Measurements from ENCODE around the gene TOR1B. TPM values are rescaled to one million over a fixed set of nuclear protein-coding genes. Genes with fewer than 3 reads are reported as not detected.

TOR1B gene
- total RNA-seq, 2 donors from 2014 or later: 19.9 to 32.0 TPM

Other genes with a start within 250 kb of the TOR1B start
- gene C9orf50, start 182.1 kb upstream of the TOR1B start, total RNA-seq: under 1 TPM in 1 of 2 donors, not detected in 1; 0.31 TPM
- gene NTMT1, start 177.0 kb upstream of the TOR1B start, total RNA-seq: 10 to 100 TPM; 39.3 to 51.9 TPM
- 10 to 100 TPM; 16.9 to 20.2 TPM for gene ASB6, start 161.0 kb upstream of the TOR1B start, total RNA-seq
- gene PRRX2, start 137.5 kb upstream of the TOR1B start, total RNA-seq: 1 to 10 TPM; 3.3 to 6.1 TPM
- gene PTGES, start 50.1 kb upstream of the TOR1B start, total RNA-seq: under 1 TPM; 0.48 to 0.74 TPM
- 10 to 100 TPM; 47.0 to 49.3 TPM for gene TOR1A, start 21.0 kb downstream of the TOR1B start, total RNA-seq
- gene C9orf78, start 32.1 kb downstream of the TOR1B start, total RNA-seq: 10 to 100 TPM; 44.6 to 51.7 TPM
- 10 to 100 TPM; 74.4 to 77.9 TPM for gene USP20, start 32.3 kb downstream of the TOR1B start, total RNA-seq
- 100 to 1,000 TPM; 301 to 323 TPM for gene FNBP1, start 240.0 kb downstream of the TOR1B start, total RNA-seq